HG03025 (cell line): ENCODE results near the gene RELN.

Source experiments
- ATAC-seq: cut with Tn5 transposase; IDR thresholded peaks from one replicate; pipeline ENCODE4 v1.9.1; 2021; ENCODE audit warnings: mild to moderate bottlenecking, moderate library complexity; ENCODE audit not compliant: unreplicated experiment, low FRiP score

The RELN gene

GRCh38 chr7:103991406-103991805, 1.9 kb upstream of the RELN start:
- ATAC-seq = no peak

- ATAC-seq = no peak
These were observed 1.5 kb upstream of the RELN start for GRCh38 chr7:103990991-103991390.

- no peak for ATAC-seq
These were observed 618 bp upstream of the RELN start for GRCh38 chr7:103989785-103990767.

DNA sequence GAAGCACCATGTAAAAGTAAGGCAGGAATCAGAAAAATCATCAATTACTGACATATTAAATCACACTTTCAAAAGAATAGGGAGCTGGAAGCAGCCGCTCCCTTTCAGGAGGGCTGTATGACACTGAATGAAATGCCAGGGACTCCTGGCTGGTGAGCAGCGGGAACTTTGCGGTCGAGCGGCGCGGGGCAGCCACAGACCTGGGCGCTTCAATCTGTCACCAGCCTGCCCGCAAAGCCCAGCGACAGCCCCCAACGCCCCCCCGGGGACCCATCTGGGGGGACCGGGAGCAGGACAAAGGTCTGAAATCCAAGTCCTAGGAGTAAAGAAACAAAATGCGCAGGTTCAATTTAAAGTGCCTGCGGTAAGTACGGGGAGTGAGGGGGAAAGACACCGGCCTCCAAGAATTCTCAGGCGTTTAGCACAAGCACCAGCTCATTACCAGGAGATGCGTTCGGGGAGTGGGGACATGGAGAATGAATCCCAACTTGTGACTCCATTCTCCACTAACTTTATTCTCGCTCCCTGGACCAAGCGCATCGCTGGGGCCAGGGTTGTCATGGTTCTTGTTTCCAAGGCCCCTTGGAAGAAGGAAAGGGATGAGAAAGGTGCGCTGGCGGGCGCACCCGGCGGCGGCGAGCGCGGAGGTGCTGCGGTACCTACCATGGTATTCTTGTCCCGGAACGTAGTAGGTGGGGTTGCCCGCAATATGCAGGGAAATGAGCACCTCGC, 824 bp downstream of the RELN start:
- ATAC-seq = no peak

DNA sequence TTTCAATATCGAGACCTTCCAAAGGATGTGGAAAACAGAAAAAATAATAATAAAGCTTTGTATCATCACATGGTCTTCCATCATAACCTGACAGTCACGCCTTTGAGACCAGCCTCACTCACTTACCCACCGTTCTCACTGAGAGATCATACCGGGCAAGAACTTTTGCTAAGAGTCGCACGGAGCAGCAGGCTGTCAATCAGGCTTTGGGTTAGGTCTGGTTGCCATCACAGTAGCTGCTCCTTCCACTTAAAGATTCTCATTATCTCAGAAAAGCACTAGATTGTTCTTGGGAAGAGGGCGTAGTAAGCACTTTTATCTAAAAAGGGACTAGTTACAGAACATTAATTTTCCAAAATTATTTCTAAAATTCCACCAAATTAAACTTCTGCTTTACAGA, 2.0 kb downstream of the RELN start:
- no peak for ATAC-seq

DNA sequence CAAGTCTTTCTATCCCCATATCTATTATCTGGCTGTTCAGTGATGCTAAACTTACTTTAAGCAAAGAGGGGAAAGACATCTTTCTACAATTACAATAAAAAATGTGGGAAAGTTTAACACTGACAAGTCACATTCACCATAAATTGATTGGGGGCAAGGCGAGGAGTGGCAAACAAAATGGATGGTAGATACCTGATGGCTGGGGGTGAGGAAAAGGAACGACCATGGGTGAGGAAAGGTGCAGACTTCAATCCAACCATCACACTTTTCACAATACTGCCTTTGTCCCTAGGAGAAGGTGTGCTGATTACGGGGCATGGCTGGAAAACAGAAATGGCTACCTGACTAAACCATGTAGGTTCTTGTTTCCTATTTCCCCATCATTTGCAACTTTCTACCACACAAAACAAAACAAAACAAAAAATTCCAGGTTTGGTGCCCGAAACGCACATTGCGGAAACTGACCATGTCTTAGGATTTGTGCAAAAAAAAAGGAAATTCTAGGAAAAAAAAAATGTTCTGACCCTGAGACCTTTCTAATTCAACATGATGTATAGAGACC, 3.8 kb downstream of the RELN start:
- ATAC-seq = no peak

DNA sequence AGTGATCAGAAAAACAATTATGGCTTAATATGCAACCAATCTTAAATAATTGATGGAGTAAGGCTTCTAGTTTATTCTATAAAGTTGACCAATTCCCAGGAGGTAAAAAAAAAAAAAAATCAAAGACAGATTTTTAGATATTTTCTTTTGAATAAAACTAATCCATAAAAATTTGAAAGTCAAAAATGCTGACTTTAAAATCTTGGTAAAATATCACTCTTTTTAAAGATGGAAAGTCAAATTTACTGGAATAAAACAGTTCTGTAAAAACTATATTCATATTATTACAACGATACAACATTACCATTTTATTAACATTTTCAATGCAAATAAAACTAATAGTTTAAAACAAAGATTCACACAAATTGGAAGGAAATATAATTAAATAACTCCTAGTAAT, 5.4 kb downstream of the RELN start:
- ATAC-seq = no peak

DNA sequence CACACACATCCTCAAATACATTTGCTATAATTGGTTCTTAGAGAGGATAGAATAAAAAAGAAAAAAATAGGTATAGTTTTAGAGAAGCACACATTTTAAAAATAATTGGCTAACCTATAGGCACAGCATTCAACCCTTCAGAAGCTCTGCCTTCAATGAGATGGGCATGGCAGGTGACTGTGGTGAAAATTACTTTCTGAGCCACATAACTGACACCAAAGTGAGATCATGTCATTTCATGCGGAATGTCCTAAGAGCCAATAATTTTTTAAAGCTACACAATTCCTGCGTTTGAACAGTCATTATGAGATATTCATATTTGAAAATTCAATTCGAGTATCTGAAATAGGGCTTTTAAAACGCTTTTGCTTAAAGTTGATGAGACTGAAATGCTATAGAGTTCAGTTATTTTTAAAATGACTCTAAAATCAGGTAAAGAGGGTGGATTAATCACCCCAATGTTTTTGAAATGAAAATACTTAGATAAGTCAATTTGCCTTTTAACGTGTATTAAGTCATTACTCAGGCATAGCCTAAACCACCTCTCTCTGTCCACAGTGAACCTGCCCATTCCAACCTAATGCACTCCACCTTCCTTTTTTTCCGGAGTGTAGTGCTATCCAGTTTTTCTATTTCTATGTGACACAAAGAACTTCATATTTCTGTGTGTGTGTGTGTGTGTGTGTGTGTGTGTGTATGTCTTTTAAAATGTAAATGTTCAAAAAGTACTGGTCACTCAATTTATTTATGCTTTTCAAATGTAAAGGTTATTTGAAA, 6.1 kb downstream of the RELN start:
- no peak for ATAC-seq

DNA sequence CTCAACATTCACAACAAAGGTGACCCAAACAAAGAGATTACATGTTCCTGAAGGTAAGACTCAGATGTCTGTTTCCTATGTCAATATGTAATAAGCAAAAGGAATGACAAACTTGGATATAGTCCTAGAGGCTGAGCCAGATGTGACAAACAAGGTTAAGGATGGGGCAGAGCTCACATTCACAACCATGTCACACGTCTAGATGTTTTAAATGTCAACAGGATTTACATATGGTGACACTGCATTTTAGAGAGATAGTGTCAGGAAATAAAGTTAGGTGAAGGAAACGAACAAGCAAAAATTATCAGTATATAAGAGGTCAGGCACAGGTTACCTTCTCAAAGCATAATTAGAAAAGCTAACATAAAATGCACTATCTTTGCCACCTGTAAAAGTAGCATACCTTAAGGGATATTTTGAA, 8.4 kb downstream of the RELN start:
- no peak for ATAC-seq

GRCh38 chr7:103972779-103973434, 16.6 kb downstream of the RELN start:
- no peak for ATAC-seq

DNA sequence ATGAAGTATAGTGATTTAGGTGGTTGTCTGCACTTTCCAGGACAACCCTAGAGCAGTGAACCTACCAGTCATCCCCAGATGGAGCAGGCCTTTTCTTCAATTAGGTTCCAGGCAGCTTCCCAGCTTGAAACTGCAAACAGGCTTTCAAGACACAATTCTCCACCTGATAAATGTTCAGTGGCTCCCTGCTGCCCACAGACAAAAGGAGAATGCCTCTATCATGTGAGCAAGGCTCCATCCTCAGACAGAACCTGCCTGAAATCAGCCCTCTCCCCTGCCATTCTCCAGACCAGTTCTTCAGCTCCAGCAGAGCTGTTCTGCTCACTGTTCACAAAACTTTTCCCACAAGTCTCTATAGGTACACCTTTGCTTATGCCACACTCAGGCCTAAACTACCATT, 22.1 kb downstream of the RELN start:
- no peak for ATAC-seq

DNA sequence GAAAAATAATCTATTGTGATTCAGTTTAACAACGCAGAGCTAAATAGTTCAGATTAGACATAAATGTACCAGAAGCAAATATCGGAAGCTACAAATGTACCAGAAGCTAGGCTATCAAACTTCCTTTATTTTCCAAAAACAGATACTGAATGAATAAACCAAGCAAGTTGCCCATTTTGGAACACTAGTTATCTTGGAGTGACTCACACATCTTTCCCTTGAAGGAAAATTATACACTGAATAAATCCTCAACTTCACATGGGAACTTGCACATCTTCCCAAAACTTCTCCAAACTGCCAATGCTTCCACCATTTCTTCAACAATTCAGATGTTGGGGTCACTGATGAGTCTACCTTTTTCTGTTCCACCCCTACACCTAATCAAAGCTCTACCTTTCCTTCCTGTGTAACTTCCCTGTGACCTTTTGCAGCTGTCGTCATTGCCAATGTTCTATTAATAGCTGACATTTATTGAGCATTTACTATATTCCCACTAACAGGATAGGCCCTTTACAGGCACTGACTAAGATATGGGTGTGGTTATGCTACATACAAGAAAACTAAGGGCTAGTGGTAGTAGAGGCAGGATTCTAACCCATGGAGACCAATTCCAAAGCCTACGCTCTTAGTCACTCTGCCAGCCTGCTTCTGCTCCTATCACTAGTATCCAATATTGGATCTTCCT, 22.7 kb downstream of the RELN start:
- ATAC-seq = no peak

- ATAC-seq = no peak
These were observed 25.2 kb downstream of the RELN start for GRCh38 chr7:103964269-103964668.

- ATAC-seq = no peak
These were observed 27.4 kb downstream of the RELN start for GRCh38 chr7:103962070-103962469.

DNA sequence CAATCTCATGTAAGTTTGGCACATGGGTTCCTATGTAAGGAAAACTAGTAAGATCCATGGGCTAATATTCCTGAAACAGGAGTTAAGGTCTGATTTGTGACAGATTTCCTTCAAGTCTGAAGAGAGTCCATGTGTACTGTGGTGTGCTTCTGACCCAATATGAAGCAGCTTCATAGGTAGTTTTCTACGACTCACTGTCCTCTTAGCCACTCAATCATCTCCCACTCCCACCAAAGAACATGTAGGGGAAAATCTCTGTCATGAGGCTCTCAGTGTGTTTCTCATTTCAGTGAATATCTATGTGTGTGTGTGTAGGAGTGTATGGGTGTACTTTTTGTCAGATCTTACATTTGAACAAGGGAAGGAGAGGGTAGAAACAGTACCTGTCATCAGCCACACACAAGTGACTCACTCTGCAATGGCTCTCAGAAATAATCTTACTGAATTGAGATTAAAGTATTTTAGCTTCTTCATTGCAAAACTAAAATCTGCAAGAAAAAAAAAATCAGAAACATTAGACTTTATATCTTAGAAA, 31.1 kb downstream of the RELN start:
- ATAC-seq = no peak

GRCh38 chr7:103955985-103956384, 33.5 kb downstream of the RELN start:
- no peak for ATAC-seq

- no peak for ATAC-seq
These were observed 37.0 kb downstream of the RELN start for GRCh38 chr7:103952408-103952807.

DNA sequence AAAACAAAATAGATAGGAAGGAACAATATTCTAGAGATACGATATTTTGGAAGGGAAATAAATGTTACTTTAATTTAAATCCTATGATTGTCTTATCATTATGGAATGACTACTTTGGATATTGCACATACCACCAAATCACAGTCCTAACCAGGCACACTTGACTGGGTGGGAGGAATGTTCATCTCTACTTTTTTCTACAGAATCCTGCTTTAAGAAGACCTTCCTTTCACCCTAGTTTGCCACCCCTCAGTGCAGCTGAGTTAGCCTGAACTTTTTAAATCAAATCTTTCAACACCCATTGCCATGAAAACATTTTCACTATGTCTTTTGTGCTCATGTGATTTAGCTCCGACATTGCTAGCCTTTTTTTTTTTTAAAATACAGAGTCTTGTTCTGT, 38.1 kb downstream of the RELN start:
- no peak for ATAC-seq

DNA sequence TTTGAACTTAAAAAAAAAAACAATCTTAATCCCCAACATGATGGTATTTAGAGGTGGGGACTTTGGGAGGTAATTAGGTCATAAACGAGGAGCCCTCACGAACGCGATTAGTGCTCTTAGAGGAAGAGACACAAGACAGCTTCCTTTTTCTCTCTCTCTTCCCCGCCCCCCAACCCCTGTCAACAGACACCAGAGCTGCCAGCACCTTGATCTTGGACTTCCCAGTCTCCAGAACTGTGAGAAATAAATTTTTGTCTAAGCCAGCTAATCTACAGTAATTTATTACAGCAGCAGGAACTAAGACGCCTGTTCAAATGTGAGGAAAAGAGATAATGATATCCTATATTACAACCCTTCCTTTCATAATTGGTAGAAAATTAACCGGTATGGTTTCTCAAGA, 40.1 kb downstream of the RELN start:
- ATAC-seq = no peak
